Measurements from ENCODE around the gene GPX4. TPM values are rescaled to one million over a fixed set of nuclear protein-coding genes. Genes with fewer than 3 reads are reported as not detected.
A peak's percentile ranks its signal among the peaks of the same experiment; 100 is the strongest.

The GPX4 gene
- total RNA-seq, 1 donor from 2014 or later: 300 TPM

- Mint-ChIP-seq H3K4me3 (no peak overlapping the region), H3K9me3 (no peaks in the 10 kb centered on the region), H3K36me3 (ENCODE audit: low read depth) (no peaks in the 10 kb centered on the region), H3K4me1 (no peaks in the 10 kb centered on the region), H3K27ac (ENCODE audit: unreplicated experiment) (no peak overlapping the region), H3K27me3 (ENCODE audit: low read depth) (no peaks in the 10 kb centered on the region)
- DNase-seq (ENCODE audit: low read depth, low spot score): peak; percentile 42
- TF ChIP-seq CTCF (conservative IDR thresholded peaks at IDR 0.05): no peak
Observed at GRCh38 chr19:1131718-1132551, 28.1 kb downstream of the GPX4 start.

GRCh38 chr19:1132552-1133383, 29.0 kb downstream of the GPX4 start:
- H3K9me3 Mint-ChIP-seq: no peaks in the 10 kb centered on the region
- TF ChIP-seq CTCF (conservative IDR thresholded peaks at IDR 0.05): no peak
- no peaks in the 10 kb centered on the region for H3K36me3 Mint-ChIP-seq (ENCODE audit: low read depth)
- no peak overlapping the region for H3K4me3 Mint-ChIP-seq
- DNase-seq (ENCODE audit: low read depth, low spot score): no peak
- no peaks in the 10 kb centered on the region for H3K4me1 Mint-ChIP-seq
- H3K27ac Mint-ChIP-seq (ENCODE audit: unreplicated experiment): no peak overlapping the region
- H3K27me3 Mint-ChIP-seq (ENCODE audit: low read depth): no peaks in the 10 kb centered on the region

GRCh38 chr19:1133471-1133929, 29.7 kb downstream of the GPX4 start:
- TF ChIP-seq CTCF (conservative IDR thresholded peaks at IDR 0.05): no peak
- Mint-ChIP-seq H3K4me1 (no peaks in the 10 kb centered on the region), H3K27ac (ENCODE audit: unreplicated experiment) (no peak overlapping the region), H3K27me3 (ENCODE audit: low read depth) (no peaks in the 10 kb centered on the region), H3K36me3 (ENCODE audit: low read depth) (no peaks in the 10 kb centered on the region), H3K4me3 (no peak overlapping the region), H3K9me3 (no peaks in the 10 kb centered on the region)
- DNase-seq (ENCODE audit: low read depth, low spot score): no peak

- Mint-ChIP-seq H3K27ac (ENCODE audit: unreplicated experiment) (no peak overlapping the region), H3K27me3 (ENCODE audit: low read depth) (no peaks in the 10 kb centered on the region), H3K4me1 (no peaks in the 10 kb centered on the region)
Observed at GRCh38 chr19:1134431-1134830, 30.6 kb downstream of the GPX4 start.

More at GRCh38 chr19:1134431-1134830, 30.6 kb downstream of the GPX4 start:
- TF ChIP-seq CTCF (conservative IDR thresholded peaks at IDR 0.05): no peak
- H3K4me3 Mint-ChIP-seq: no peak overlapping the region
- peaks cover 5% of the 10 kb centered on the region for H3K36me3 Mint-ChIP-seq (ENCODE audit: low read depth)
- H3K9me3 Mint-ChIP-seq: no peaks in the 10 kb centered on the region
- DNase-seq (ENCODE audit: low read depth, low spot score): no peak
